IPS DF 19.7 (cell line): ENCODE results near the gene GSTA2.
"Not testable (repeated sequence)": the region's sequence is repeated elsewhere in the genome, so short reads cannot be mapped to it uniquely, and the experiment has no call there.

ENCODE experiments used
- DNase-seq: peaks from one replicate; pipeline ENCODE4 v3.0.0-alpha.2; 2013; ENCODE audit warnings: low read depth, low spot score

Gene GSTA2

GRCh38 chr6:52725535-52726192 lies 37.6 kb downstream of the GSTA2 start:
- no peak for DNase-seq

GRCh38 chr6:52725143-52725534 lies 38.1 kb downstream of the GSTA2 start:
- no peak for DNase-seq

GRCh38 chr6:52724406-52725121 lies 38.7 kb downstream of the GSTA2 start:
- DNase-seq = no peak

- no peak for DNase-seq
These were observed 39.3 kb downstream of the GSTA2 start for GRCh38 chr6:52724042-52724405.

- no peak for DNase-seq
These were observed 43.0 kb downstream of the GSTA2 start for GRCh38 chr6:52720321-52720720.

- no peak for DNase-seq
These were observed 44.7 kb downstream of the GSTA2 start for GRCh38 chr6:52718550-52718949.

GRCh38 chr6:52714761-52715160 lies 48.5 kb downstream of the GSTA2 start:
- not testable (repeated sequence) for DNase-seq

GRCh38 chr6:52712136-52712535 lies 51.1 kb downstream of the GSTA2 start:
- DNase-seq = no peak

- no peak for DNase-seq
These were observed 55.2 kb downstream of the GSTA2 start for GRCh38 chr6:52707963-52708680.

- no peak for DNase-seq
These were observed 57.3 kb downstream of the GSTA2 start for GRCh38 chr6:52706001-52706400.

- not testable (repeated sequence) for DNase-seq
These were observed 58.3 kb downstream of the GSTA2 start for GRCh38 chr6:52704781-52705502.

GRCh38 chr6:52704060-52704459 lies 59.2 kb downstream of the GSTA2 start:
- no peak for DNase-seq
